Inflammatory macrophage treated with lipopolysaccharide for 4 hours (primary cell): ENCODE results near the gene P2RY6.

Source experiments
- DNase-seq: peaks from one replicate; pipeline ENCODE4 v3.0.0-alpha.2; 2020

The P2RY6 gene

DNA sequence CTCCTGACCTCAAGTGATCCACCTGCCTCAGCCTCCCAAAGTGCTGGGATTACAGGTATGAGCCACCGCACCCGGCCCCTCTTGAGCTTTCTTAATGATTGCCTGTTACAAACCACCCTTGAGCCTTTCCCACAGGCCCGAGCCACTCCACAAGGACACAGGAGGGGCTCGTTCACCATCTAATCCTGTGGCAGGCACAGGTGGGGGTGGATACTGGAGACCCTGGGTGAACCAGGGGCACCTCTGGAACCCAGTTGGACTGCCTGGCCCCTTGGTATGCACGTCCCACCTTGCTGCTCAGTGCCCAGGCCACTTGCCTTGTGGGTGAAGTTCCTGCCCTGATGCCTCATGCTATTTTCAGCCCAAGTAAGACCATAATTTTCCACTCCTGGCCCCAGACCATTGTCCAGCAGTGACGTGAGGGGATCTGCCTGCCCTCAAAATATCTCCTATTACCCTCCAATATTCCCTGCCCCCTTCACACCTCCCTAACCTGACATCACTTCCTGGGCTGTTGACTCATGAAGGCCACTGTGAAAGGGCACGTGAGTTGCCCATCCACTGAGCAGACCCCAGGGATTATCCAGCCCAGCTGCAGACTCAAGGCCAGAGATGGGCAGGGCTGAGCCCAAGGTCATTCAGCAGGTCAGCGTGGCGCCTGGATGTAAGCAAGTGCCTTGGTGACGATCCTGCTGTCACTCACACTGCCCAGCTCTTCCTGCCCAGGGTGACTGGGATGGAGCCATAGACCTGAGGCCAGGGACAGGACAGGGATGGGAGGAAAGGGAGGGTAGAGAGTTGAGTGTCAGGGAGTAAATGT lies 34.5 kb upstream of the P2RY6 start:
- no peak for DNase-seq

DNA sequence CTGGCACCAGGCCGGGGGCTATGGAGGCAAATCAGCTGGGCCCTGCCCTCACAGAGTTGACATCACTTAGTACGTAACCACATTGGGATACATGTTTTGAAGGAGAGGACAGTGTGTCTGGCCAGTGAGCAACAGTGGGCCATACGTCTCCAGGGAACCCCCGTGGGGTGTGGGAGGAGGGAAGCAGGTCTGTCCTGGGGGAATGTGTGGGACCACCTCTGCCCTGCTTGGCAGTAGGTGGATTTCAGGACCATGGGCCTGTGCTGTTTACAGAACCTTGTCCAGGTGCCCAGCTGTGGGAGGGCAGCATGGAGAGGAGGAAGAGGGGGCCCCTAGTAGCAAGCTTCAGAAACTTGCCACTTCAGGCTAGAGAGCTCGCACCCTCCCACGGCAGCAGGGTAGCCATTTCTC lies 33.0 kb upstream of the P2RY6 start:
- no peak for DNase-seq

DNA sequence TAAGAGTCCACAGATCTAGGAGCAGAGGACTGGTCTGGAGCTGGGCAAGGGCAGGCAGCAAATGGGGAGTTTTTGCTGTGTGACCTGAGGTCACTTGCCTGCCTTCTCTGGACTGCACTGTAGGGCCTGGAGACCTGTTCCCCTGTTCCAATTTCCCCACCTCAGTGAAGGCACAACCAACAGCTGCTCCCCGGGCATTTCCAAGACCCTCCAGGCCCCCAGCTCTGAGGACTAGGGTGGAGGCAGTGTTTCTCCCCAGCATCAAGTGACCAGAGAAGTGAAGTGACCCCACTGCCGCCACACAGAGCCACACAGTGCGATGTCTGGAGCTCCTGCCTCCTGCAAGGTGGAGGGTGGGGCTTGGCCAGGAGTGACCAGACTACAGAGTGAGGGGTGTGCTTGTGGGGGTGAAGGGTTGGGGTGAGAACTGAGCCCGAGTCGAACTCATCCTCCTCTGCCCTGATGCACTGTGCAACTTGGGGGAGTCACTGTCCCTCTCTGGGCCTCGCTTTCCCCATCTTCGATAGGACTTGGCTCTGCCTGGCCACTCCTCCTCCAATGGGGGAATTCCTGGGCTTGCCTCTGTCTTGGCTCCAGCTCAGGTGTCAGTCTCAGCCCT lies 32.5 kb upstream of the P2RY6 start:
- DNase-seq: no peak

DNA sequence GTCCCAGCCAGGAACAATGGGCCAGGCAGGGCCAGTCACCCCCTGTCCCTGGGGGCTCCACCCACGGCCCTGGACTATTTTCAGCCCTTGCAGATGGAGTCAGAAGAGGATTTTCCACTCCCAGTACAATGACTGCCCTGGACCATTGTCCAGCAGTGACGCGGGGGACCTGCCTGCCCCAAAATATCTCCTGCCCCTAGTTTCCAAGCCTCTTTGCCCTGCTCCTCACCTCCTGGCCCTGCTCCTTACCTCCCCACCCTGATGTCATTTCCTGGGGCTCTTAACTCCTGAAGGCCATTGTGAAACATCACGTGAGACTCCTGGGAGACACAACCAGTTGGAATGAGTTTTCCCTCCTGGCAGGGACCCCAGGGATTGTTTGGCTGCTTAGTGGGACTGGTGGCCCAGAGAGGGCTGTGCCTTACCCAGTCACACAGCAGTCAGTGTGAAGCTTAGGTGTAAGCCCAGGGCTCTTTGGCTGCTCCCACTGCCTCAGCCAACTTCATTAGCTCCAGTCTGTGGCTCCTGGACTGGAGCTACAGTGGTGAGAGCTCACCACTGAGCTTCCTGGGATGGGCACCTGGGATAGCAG lies 31.9 kb upstream of the P2RY6 start:
- DNase-seq: no peak

DNA sequence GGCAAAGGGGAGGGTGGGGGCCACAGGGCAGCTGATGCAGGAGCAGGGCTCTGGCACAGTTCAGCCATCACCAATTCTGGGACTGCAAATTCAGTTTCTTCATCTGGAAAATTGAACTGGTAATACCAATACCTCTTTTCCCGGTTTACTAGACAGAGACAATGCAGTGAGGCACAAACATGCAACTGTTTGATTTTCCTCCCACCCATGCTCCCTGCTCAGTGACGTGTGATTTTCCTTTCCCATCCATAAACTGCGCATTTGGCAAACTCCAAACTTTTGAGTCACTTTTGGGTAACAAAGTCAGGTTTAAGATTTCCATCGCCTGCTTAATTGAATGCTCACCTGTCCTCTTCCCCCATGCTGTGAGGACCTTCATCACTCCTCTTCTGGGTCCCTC lies 30.8 kb upstream of the P2RY6 start:
- no peak for DNase-seq

DNA sequence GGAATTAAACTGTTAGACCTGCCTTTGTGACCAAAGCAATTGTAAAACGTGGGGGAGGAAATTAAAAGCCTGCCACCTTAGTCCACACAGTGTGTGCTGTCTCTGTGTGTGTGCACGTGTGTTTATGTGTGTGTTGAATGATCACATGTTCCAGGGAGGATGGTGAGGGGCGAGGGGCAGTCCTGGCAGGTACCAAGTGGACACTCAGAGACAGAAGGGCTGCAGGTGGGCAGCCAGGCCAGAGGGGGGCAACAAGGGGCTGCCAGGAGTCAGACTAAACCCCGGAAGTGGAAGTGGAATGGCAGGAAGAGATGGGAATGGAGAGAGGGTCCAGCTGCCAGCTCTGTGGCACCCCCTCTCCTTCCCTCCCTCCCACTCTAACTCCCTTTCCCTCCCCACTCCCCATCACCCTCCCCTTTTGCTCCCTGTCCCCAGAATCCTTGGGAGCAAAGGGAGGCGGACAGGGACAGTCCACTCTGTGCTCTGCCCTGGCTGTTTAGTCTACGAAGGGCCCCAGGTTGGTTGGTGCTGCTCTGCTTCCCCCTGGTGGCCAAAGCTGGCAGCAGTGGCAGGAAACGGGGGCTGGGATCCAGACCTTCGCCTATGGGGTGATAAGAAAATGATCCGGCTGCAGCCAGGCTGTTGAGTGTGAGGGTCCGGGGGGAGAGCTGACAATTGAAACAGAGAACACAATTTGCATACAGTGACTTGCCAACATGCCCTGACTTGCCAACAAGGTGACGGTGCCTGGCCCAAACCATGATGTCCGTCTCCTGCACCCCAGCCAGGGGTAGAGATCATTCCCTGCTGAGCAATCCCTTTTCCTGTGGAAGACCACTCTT lies 29.7 kb upstream of the P2RY6 start:
- DNase-seq: peak; percentile 47

DNA sequence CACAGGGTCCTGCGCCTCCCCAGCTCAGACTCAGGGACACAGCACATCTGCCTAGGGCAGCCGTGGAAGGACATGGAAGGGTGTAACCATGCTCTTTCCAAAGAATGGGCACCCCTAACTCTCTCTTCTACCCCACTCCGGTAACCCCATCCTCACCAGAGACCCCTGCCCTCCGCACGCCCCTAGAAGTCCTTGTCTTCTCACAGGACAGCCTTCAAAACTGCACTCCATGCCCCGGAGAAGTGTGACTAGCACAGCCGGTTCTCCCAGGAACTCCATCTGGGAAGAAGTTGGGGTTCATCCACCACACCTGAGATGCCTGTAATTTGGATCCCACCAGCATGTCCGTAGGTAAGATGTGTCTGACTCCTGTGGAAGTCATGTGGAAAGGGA lies 29.0 kb upstream of the P2RY6 start:
- DNase-seq: no peak

DNA sequence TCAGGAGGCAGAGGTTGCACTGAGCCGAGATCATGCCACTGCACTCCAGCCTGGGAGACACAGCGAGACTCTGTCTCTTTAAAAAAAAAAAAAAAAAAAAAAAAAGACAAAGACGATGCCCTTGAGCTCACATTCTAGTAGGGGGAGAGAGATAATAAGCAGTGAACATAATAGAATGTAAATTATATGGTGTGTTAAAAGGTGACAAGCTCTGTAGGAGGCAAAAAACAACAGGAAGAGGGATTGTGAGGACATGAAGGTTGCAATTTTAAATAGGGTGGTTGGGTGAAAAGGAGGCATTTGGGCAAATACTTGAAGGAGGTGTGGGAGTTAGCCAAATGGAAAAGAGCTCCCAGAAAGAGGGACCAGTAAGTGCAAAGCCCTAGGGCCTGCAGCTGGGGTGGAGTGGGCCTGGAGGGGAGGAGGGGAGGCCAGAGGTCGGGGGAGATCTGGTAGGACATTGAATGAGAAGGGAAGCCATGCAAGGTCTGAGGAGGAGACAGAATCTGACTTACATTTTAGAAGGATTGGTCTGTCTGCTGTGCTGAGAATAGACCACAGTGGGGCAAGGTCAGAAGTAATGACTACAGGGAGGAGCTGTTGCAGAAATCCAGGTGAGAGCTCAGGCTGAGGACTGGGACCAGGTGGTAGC lies 27.4 kb upstream of the P2RY6 start:
- no peak for DNase-seq

DNA sequence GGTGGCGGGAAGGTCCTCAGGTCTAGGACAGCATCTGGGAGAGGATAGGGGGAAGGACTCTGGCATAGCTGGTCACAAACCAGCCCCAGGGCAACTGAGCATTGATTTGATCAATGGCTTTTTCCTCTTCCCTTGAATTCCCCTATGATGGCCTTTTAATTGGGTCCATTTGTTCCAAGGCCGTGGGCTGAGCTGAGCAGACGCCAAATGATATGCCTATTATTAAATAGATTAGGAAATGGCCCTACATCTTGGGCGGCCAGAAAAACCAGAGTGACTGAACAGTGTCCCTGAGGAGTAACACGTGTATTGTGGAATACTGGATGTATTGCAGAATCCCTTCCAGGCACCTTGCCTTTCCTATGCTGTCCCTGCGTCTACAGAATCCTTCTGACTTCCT lies 26.7 kb upstream of the P2RY6 start:
- no peak for DNase-seq

DNA sequence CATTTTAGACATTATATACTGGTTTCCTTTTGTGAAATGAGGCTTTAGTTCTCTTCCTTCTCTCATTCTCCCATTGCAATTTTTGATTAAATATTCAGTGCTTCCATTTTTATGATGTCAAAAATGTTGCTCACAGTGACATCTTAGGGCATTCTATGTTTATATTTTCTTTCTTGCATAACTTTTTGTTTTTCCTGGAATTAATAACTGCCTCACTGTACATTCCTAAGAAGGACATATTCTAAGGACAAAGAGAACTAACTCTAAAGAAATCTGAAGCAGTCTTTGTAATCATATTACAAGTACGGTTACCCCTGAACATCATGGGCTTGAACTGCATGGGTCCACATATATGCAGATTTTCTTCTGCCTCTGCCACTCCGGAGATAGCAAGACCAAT lies 25.8 kb upstream of the P2RY6 start:
- DNase-seq: no peak

DNA sequence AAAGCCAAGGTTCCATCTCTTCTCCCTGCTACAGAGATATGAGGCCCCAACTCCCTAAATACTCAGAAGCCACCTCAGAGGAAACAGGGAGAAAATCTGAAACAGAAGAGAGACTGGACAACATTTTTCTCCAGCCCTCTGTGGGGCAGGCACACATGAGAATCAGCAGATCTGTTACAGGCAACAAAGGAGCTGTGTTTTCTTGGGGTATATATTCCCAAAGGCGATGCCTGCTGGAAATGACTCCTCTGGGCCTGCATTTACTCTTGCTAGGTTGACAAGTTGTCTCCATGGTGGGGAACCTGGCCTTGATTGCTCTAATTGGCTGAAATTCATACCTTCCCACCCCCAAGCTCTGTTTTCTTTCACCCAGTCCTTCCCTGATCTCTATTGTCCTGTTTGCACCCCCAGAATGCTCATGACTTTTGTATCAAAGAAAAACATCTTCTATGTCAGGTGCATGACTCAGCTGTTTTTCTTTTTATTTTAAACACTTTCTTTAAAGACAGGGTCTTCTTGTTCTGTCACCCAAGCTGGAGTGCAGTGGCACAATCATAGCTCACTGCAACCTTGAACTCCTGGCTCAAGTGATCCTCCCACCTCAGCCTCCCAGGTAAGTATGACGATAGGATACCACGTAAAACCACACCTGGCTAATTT lies 23.5 kb upstream of the P2RY6 start:
- DNase-seq: no peak

DNA sequence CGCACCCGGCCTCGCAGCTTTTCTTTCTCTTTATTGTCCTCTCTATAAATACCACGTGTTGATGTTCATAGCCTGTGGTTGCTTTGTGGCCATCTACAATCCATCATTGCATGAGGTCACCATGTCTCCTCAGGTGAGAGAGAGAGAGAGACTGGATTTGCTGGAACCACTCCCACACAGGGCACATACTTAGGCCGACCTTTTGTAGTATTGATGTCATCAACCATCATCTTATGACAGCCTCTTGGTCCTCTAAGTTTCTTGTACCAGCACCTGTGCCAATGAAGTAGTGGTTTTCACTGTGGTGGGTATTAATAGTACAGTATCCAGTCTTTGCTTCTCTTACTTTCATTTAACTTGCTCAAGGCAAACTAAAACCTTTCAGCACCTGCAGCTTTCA lies 22.8 kb upstream of the P2RY6 start:
- DNase-seq: no peak

DNA sequence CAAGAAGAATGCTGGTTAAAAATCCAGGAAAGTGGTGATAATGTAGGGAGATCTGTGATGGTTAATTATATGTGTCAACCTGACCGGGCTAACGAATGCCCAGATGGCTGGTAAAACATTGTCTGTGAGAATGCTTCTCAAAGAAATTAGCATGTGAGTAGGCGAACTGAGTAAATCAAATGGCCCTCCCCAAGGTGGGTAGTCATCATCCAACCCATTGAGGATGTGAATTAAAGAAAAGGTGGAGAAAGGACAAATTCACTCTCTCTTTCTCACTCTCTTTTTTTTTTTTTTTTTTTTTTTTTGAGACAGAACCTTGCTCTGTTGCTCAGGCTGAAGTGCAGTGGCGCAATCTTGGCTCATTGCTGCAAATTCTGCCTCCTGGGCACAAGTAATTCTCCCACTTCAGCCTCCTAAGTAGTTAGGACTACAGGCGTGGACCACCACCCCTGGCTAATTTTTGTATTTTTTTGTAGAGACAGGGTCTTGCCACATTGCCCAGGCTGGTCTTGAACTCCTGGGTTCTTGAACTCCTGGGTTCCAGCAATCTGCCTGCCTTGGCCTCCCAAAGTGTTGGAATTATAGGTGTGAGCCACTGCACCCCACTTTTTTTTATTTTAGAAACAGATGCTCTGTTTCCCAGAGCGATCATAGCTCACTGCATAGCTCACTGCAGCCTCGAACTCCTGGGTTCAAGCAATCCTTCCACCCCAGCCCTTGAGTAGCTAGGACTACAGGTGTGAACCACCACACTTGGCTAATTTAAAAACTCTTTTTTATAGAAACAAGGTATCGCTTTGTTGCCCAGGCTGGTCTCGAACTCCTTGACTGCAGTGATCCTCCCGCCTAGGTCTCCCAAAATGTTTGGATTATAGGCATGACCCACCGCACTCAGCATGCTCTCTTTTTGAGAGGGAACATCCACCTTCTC lies 22.0 kb upstream of the P2RY6 start:
- no peak for DNase-seq

DNA sequence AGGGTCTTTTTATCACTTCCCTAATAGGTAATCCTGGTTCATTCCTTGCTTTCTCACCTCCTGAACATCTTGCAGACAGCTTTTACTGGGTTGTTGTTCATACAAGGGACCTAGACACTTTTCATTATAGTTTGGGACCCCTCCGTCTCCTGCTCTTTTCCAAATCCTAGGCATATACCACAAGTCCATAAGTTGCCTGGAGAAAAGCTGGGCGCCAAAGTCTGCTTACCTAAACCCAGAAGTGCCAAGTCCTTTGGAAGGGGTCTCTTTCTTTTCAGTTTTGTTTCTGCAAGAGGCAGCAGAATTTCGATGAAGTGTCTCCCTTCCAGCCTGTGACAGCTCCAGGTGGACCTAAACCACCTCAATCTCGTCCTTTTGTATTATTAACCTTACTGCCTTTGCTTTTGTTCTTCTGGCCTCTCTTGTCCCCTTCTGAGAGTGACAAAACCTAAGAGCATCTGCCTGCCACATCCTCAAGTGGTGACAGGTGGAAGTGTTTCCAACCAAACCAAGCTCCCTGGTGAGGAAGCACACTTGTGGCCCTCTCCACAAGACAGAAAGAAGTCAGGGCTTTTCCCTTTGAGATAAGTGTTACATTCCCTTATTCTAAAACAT lies 19.5 kb upstream of the P2RY6 start:
- no peak for DNase-seq

DNA sequence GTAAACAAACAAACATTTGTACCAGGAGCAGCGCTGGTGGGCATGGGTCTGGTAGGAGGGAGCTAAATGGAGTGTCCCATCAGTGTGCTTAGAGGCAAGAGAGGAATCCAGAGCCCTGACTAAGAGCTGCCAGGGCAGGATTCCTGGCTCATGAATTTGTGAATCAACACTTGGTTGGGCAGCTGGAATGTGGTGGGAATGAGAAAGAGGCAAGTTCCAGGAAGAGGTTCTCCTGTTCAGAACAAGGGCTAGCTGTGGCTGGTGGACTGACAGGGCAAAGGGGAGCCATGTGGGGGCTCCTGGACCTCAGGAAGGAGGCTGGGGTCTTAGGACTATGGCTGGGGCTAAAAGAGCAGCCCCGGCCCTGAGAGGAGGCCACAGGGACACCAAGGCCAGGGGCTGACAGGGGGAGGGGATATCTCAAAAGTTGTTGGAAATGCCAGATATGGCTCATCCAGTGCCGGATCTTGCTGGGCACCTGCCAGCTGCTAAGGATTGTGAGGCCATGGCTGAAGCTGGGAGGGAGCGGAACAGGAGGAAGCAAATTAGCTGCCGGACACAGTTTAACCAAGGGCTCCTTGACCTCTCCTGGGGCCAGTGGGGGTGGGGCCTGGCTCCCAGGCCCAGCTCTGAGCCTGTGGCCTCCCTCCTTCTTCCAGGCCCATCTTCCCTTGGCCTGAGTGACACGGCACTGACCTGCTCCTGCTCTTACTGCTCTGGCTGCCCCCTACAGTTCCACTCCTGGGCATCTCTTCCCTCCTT lies 14.6 kb upstream of the P2RY6 start:
- no peak for DNase-seq

DNA sequence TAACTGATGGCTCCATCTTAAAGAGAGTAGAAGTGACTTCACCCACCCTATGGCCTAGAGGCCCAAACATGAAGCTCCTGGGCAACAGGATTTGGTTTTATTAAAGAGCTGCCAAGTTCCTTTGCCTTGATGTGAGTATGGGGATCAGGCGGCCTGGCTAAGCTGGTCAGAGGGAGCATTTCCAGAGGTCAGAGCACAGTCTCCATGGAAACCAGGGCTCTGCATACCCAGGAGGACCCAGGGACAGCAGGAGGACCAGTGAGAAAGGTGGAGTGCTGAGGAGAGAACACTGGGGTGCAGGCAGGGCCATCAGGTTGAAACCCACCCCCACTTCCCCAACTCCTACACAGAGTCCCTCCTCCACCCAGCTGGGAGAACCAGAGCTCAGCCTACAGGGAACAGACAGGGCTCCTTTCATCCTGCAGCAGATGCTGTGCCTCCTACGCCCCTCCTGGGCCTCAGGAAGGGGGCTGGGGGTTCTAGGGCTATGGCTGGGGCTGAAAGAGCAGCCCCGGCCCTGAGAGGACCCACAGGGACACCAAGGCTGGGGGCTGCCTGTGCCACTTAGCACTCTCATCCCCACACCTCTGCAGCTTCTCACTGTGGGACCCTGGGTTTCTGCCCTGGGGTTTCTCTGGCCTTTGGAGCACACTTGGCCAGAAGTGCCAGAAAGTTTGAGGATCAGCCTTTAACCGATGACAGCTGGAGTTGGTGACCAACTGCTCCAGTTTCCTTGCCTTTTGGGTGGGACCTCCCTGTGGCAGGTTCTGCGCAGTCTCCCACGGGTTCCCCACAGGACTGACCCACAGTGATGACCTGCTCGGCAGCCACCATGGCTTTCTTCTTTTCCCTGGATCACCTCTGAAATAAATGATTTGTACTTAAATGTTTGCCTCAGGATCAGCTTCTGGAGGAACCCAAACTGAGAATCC lies 13.8 kb upstream of the P2RY6 start:
- no peak for DNase-seq

DNA sequence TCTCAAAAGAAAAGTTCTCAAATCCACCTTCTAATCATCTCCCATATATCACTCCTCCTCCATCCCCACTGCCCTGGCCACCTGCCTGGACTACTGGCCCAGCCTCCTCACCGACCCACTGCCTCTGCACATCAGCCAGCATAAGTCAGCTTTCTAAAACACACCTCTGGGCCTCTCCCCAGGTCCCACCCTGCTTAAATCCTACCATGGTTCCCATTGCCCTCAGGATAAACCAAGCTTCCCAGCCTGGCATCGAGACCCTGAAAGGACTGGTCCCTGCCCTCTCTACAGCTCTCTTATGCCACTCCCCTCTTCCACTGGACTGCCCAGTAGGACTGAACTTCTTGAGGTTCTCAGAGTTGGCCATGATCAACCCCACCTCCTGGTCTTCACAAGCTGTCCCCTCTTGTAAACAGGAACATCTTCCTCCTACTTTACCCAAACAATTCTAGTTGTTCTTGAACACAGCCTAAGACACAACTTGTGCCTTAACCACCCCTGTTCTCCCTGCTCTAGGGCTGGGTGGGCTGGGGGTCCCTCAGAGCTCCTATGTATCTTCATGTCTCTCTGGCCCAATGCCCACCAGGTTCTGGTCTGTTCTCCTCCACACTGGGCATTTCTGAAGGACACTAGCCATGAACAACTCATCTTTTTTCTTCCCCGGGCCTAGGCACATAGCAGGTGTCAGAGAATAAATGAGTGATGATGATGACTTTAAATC lies 12.6 kb upstream of the P2RY6 start:
- DNase-seq: no peak

DNA sequence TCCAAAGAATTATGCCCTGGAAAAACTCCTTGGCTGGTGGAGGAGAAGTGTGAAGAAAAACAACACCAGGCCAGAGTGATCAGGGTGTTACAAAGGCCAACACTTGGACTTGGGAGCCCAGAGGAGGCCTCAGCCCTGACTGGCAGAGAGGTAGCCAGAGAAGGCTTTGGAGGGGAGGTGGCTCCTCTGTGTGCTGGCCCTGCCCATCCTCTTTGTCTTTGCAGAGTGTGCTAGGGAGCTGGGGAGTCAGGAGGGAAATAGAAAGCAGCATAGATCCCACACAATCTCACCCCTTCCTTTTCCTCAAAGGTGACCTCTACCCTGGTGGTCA lies 12.0 kb upstream of the P2RY6 start:
- no peak for DNase-seq
